ENCODE measurements around the gene CEP41. TPM values are rescaled to one million over a fixed set of nuclear protein-coding genes. Genes with fewer than 3 reads are reported as not detected.

CEP41 gene
- polyA plus RNA-seq, 3 donors, result 2.9 to 8.5 (median 7.2) TPM

DNA sequence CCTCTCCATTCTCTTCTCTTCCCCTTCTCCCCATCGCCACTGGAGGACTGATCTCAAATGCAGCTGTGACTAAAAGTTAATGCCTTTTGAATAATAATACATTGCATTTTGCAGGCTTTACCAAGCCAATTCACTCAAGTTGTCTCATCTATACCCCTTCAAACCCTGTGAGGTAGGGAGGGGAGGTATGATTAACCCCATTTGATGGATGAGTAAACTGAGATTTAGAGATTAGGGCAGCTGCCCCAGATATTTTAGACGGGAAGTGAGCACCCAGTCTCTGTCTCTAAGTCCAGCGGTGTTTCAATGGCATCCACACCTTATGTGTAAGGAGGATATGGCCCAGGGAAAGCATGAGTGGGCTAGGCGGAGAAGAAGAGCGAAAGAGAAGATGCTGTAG, 95.1 kb downstream of the CEP41 start:
- no peaks in the 10 kb centered on the region for H3K4me1 ChIP-seq (ENCODE audit: control insufficient read depth in 1 of 2, insufficient read depth in 2 of 2, low read length in 2 of 2)
- Mint-ChIP-seq H3K27me3 (ENCODE audit: low read depth in 3 of 3) (peaks cover 0 to 8% (median 0%) of the 10 kb centered on the region in 3 donors), H3K27ac (no peak overlapping the region), H3K4me3 (no peak overlapping the region), H3K9me3 (peaks cover 0 to 7% (median 1%) of the 10 kb centered on the region in 7 donors), H3K4me1 (peaks cover 4% of the 10 kb centered on the region), H3K36me3 (no peaks in the 10 kb centered on the region)
- no peak overlapping the region for H2AFZ ChIP-seq (ENCODE audit: insufficient read depth, low read depth, low read length, poor library complexity, severe bottlenecking)
- peaks cover 0 to 4% of the 10 kb centered on the region in 2 donors for H3K9me3 ChIP-seq (replicated peaks in 1 of 2; ENCODE audit: control insufficient read depth in 1 of 2, insufficient read depth in 1 of 2, low read length in 2 of 2)
- H3K4me2 ChIP-seq (replicated peaks; ENCODE audit: extremely low read depth, low read length, poor library complexity, severe bottlenecking), result no peak overlapping the region
- no peaks in the 10 kb centered on the region for H4K20me1 ChIP-seq (ENCODE audit: insufficient read depth, low read length)
- DNase-seq, result no peak
- H3K27me3 ChIP-seq (ENCODE audit: control insufficient read depth in 2 of 2, insufficient read depth in 2 of 2, low read length in 2 of 2), result no peaks in the 10 kb centered on the region
- H3K27ac ChIP-seq (ENCODE audit: low read depth in 1 of 2, low read length in 2 of 2), result no peak overlapping the region
- no peak overlapping the region for H3K4me3 ChIP-seq (replicated peaks in 1 of 3; ENCODE audit: low read depth in 2 of 3, low read length in 3 of 3)
- no peak overlapping the region for H3K9ac ChIP-seq (ENCODE audit: insufficient read depth, low read length, poor library complexity, severe bottlenecking)
- intact Hi-C loops (cut with micrococcal nuclease), result no loop called here
- 96% methylated on average over 3 of the region's 5 CpGs for WGBS (ENCODE audit: insufficient coverage)
- H3K79me2 ChIP-seq (ENCODE audit: insufficient read depth, low read length), result no peaks in the 10 kb centered on the region
- TF ChIP-seq, protein P1, sequence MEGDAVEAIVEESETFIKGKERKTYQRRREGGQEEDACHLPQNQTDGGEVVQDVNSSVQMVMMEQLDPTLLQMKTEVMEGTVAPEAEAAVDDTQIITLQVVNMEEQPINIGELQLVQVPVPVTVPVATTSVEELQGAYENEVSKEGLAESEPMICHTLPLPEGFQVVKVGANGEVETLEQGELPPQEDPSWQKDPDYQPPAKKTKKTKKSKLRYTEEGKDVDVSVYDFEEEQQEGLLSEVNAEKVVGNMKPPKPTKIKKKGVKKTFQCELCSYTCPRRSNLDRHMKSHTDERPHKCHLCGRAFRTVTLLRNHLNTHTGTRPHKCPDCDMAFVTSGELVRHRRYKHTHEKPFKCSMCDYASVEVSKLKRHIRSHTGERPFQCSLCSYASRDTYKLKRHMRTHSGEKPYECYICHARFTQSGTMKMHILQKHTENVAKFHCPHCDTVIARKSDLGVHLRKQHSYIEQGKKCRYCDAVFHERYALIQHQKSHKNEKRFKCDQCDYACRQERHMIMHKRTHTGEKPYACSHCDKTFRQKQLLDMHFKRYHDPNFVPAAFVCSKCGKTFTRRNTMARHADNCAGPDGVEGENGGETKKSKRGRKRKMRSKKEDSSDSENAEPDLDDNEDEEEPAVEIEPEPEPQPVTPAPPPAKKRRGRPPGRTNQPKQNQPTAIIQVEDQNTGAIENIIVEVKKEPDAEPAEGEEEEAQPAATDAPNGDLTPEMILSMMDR (IDR thresholded peaks at IDR 0.05), result no peak
- no peaks in the 10 kb centered on the region for H3K36me3 ChIP-seq (replicated peaks in 1 of 2; ENCODE audit: control insufficient read depth in 1 of 2, insufficient read depth in 2 of 2, low read length in 2 of 2)

DNA sequence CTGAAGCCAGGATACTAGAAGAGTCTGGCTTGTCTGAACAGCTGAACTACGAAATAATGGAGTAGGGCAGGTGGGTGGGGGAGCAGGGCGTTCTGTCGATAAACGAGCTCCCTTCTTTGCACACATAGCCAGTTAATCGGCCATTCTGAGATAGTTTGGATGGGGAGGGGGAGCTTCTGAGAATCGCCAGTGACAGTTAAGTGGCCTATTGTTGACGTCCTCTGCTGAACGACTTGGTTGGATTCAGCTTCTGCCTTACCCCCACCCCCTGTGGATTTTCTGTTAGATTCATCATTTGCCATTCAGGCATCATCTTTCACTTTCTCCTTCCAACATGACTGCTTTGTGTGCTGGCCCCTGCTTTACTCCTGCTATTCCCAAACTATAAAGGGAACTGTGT, 95.7 kb downstream of the CEP41 start:
- TF ChIP-seq, protein P1 (IDR thresholded peaks at IDR 0.05), result no peak
- peaks cover 0 to 4% of the 10 kb centered on the region in 2 donors for H3K9me3 ChIP-seq (replicated peaks in 1 of 2; ENCODE audit: control insufficient read depth in 1 of 2, insufficient read depth in 1 of 2, low read length in 2 of 2)
- Mint-ChIP-seq H3K36me3 (no peaks in the 10 kb centered on the region), H3K27ac (no peak overlapping the region), H3K4me1 (no peaks in the 10 kb centered on the region), H3K27me3 (ENCODE audit: low read depth in 3 of 3) (peaks cover 0 to 8% (median 0%) of the 10 kb centered on the region in 3 donors), H3K9me3 (peaks cover 0 to 7% (median 2%) of the 10 kb centered on the region in 7 donors), H3K4me3 (no peak overlapping the region)
- no peaks in the 10 kb centered on the region for H3K36me3 ChIP-seq (replicated peaks in 1 of 2; ENCODE audit: control insufficient read depth in 1 of 2, insufficient read depth in 2 of 2, low read length in 2 of 2)
- no peaks in the 10 kb centered on the region for H4K20me1 ChIP-seq (ENCODE audit: insufficient read depth, low read length)
- H3K9ac ChIP-seq (ENCODE audit: insufficient read depth, low read length, poor library complexity, severe bottlenecking), result no peak overlapping the region
- H3K4me1 ChIP-seq (ENCODE audit: control insufficient read depth in 1 of 2, insufficient read depth in 2 of 2, low read length in 2 of 2), result no peaks in the 10 kb centered on the region
- no CpG with 5 or more reads among the region's 8 CpGs for WGBS (ENCODE audit: insufficient coverage)
- no peak overlapping the region for H3K27ac ChIP-seq (ENCODE audit: low read depth in 1 of 2, low read length in 2 of 2)
- intact Hi-C loops (cut with micrococcal nuclease), result no loop called here
- no peak for DNase-seq
- H2AFZ ChIP-seq (ENCODE audit: insufficient read depth, low read depth, low read length, poor library complexity, severe bottlenecking), result no peak overlapping the region
- H3K79me2 ChIP-seq (ENCODE audit: insufficient read depth, low read length), result no peaks in the 10 kb centered on the region
- H3K4me3 ChIP-seq (replicated peaks in 1 of 3; ENCODE audit: low read depth in 2 of 3, low read length in 3 of 3), result no peak overlapping the region
- H3K4me2 ChIP-seq (replicated peaks; ENCODE audit: extremely low read depth, low read length, poor library complexity, severe bottlenecking), result no peak overlapping the region
- no peaks in the 10 kb centered on the region for H3K27me3 ChIP-seq (ENCODE audit: control insufficient read depth in 2 of 2, insufficient read depth in 2 of 2, low read length in 2 of 2)

All from CD14-positive monocyte (primary cell).